NCI-H2196 (cell line): ENCODE measurements around the gene GPR183.

Experiments used
- DNase-seq: peaks from one replicate; lab custom pipeline; 2025; ENCODE audit not compliant: unreplicated experiment; lab: John Stamatoyannopoulos, UW

Gene GPR183

DNA sequence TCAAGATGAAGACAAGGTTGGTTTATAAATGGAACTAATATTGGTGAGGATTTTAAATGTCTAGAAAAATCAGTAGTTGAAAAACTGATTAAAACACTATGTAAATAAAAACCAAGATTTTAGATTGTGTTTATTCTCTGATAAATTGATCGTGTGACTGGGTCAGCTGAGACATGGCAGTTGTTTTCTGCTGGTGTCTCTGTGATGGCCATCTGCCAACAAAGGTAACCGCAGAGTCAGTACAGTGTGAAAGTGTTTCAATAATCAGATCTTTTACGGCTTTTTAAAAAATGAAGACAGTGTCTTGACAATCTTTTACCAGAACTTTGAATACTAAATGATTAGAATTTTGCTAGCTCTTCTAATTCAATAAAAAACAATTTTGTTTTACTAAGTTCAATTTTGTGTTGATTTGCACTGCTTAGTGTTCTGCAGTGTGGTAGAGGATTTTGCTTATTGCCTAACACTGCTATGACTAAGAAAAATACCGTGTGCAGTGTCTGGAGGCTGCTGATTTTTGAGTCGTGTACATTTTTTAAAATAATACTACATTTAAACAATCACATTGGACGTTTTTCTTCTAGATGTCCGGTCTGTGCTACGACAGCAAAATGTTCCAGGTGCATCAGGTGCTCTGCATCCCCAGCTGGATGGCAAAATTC lies 32.7 kb upstream of the GPR183 start:
- DNase-seq = no peak

DNA sequence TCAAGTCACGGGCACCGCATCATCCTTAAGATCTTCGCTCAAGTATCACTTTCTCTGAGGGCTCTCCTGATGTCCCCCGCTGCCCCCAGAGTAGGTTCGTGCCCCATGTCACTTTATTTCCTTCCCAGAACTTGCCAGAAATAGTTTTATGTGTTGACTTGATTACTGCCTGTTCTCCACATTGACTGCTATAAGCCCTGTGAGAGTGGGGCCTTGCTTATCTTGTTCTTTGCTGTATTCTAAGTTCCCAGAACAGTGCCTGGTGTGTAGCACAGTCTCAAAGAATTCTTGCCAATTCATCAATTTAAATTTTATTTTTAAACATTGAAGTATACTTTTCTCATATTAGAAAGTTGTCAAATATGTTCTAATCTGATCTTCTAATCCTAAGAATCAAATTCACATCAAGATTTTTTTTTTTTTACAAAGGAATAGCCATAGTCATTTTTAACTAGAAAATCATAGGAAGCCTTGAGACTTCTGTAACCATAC lies 32.1 kb upstream of the GPR183 start:
- no peak for DNase-seq

DNA sequence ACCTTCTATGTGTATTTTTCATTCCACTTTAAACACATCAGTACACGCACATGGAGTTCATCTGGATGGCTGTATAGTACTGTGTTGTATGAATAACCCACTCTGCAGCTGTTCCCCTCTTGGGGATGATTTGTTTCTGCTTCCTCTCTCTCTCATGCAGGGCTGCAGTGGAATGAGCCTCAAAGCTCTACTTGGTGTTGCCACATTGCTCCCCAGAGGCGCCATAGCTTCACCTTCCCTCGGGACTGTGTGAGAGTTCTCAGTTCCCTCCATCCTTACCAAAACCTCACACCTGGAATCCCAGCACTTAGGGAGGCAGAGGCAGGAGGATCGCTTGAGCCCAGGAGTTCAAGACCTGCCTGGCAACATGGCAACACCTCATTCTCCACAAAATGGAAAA lies 28.4 kb upstream of the GPR183 start:
- no peak for DNase-seq

DNA sequence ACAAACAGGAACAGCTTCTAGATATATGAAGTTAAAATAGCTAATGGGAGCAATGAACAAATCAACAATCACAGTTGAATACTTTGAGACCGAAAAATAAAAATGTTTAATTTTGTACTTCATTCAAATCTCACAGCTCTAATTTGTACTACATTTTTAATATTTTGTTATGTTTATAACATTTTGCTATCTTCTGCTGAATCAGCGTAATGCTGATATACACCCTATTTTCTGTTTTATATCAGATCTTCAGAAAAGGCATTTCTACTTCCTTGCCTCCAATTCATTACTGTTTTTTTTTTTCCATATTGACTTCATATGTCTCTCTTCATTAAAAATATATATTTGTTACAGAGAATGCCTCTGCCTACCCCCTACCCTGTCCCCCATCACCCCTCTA lies 27.9 kb upstream of the GPR183 start:
- DNase-seq = no peak

DNA sequence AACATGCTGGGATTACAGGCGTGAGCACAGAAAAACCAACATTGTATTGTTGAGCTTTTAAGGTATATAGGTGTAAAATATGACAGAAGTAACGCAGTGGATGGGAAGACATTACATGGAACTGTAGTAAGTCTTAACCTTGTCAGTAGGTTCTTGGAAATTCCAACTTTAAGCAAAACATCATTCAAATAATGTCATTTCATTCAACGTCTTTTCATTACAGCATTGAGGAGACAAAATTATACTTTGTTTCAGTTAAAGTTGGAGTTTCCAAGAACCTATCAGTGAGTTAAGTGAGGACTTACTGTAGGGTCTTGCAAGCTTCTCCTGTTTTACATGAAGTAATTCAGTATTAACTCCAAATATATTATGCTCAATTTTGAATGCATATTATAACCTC lies 27.0 kb upstream of the GPR183 start:
- no peak for DNase-seq

DNA sequence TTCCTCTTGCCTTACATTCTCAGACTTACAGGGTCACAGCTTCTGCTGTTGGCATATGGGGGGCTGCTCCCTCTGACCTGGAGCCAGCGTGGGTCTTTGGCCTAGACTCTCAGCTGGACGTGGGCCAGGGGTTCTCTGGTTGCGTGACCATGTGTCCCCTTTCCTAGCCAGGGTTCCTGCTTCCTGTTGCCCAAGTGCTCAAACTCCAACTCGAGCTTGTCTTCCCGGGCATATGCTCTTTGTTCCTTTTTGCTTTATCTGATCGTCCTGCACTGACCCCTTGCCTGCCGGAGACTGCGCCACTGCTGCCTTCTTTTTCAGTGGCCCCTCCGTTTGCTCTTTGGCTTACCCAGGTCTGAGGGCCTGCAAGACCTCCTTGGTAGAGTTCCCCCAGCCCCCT lies 25.3 kb upstream of the GPR183 start:
- DNase-seq = no peak

DNA sequence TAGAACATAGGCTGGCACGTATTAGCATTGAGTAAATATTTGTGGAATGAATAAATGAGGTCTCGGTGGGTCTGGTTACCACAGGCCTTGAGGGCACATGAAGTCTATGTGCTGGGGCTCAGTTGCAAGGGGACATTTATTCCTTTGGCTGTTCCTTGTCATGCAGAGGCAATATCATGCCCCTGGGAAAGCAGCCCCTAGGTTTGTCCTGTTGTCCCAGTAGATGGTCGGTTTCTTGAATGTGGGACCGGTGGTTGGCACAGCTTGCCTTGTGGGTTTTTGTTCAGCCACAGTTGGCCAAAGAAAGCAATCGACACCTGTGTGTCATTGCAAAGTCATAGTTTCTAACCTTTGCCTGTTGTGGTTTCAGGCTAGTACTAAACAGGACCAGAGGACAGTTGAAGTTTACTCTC lies 24.7 kb upstream of the GPR183 start:
- DNase-seq = no peak

DNA sequence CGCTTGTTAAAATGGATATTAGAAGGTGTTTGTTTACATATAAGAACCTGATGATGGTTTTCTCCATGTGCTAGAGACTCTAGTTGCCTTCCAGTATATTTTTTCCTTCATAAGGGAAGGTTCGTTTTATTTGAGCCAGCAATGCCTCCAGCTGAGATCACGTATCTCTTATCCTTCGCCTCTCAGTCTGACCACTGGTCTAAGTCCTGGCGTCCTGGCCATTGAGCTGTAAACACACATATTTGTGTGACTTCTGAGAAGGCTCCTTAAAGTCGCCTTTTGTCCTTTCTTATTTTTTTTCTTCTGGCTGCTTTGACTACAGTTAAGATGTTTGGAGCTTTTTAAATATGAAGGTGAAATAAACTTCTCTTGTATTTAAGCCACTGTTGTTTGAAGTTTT lies 23.7 kb upstream of the GPR183 start:
- no peak for DNase-seq

DNA sequence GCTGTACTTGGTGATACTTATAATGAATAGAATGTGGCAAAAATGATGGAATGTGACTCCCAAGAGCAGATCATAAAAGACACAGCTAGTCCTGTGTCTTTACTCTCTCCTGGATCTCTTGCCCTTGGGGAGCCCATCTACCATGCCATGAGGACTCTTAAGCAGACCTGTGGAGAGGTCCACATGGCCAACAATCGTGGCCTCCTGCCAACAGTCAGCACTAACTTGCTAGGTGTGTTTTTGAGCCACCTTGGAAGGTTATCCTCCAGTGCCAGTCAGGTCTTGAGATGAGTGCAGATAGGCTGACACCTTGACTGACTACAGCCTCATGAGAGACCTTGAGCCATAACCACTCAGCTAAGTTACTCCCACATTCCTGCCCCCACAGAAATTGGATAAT lies 22.3 kb upstream of the GPR183 start:
- DNase-seq = no peak

DNA sequence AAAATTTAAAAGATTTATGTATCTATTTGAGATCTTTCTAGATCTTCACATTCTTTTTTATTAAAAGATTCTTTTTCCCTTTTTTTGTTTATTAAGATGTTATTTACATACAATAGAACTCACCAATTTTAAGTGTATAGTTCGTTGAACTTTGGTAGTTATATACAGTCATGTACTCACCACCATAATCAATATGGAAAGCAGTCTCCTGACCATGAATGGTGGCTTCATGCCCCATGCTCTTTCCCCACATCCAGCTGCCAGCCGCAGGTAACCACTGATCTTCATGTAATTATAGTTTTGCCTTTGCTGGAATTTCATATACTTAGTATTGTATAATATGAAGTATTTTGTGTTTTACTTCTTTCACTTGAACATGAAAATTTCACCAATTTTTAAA lies 20.6 kb upstream of the GPR183 start:
- DNase-seq = no peak

DNA sequence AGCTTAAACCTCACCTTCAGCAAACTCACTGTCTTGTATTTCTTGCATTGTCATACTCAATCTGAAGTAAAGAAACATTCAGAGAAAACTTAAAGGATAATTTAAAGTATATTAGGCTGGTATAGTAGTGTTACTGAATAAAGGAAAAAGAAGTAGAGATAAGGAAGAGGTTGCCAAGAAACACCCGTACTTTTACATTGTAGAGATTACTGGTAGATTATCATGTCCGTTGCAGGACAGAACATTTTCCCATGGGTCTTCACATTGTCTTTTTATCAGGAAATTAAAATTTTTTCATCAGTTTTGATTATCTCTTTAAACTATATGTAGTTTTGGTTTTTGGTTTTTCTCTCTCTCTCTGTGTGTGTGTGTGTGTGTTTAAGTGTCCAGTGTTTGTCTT lies 19.9 kb upstream of the GPR183 start:
- DNase-seq = no peak

DNA sequence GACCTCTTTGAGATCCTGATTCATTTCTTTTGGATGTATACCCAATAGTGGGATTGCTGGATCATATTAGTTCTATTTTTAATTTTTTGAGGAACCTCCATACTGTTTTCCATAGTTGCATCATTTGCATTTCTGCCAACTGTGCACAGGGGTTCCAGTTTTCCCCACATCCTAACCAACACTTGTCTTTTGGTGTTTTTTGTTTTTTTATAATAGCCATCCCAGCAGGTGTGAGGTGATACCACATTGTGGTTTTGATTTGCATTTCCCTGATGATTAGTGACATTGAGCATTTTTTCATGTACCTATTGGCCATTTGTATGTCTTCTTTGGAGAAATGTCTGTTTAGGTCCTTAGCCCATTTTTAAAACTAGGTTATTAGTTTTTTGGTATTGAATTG lies 18.8 kb upstream of the GPR183 start:
- DNase-seq = no peak

DNA sequence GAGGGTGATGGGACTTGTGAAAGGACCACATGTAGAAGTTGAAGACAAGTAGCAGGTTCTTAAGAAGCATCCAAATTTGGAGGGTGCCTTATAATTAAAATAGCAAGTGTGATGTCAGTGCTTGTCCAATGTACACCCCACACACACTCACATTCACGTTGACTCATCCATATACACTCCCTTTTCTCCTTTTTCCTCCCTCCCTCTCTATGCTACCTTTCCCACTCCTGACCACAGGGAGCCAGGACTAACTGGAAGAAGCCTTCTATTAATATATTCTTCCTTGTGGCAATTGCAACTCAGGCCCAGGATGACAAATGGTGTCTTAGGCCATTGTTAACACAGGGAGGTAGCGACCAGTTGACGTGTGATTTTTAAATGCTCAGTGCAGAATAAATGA lies 16.3 kb upstream of the GPR183 start:
- DNase-seq = no peak

DNA sequence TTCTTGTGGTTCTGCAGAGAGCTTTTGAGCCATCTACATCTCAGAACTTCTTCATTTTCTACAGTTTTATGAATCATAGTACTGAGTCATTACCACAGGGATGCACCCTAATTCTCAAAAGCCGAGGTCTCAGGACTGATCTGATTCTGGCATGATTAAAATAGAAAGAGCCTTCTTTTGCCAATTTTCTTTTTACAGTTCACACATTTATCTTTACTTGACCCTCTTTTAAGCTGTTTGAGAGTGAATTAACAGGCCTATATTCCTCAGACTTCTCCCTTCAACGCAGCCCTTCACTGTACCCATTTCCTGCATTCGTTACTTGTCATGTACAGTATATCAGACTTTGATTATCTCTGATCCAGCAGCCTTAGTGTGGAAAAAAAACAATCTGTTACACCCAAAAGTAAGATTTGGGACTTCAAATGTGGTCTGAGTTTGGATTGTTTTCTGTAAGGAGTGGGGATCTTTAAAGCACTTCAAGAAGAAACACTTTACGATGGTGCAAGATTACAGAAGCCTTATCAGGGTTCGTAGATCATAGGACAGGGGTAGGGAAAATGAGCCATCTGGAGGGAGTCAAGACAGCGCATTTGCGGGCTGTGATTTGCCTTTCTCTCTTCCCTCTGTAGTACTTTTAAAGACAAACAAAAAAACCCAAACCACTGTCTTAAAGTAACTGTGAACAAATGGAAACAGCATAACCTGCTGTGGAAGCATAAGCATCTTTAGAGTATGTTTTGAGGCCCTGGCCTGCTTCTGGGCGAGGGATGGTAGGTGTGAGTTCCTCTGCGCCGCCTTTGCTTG lies 15.3 kb upstream of the GPR183 start:
- no peak for DNase-seq

DNA sequence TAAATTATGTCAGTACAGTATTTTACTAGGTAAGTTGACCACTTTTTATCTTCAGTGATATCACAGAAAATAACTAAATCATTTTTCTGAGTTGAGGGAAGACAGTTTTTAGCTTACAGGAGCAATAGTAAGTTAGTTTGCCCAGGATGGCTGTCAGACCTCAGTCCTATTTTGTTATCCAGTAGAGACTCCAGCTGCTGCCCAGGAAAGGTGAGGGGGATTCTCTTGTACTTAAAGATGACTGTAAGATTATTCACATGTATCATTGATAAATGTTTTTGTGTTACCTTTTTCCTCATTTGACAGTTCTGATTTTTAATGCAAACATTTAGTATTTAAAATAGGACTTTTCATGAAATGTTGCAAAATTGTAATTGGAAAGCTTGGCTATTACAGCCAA lies 14.5 kb upstream of the GPR183 start:
- no peak for DNase-seq

DNA sequence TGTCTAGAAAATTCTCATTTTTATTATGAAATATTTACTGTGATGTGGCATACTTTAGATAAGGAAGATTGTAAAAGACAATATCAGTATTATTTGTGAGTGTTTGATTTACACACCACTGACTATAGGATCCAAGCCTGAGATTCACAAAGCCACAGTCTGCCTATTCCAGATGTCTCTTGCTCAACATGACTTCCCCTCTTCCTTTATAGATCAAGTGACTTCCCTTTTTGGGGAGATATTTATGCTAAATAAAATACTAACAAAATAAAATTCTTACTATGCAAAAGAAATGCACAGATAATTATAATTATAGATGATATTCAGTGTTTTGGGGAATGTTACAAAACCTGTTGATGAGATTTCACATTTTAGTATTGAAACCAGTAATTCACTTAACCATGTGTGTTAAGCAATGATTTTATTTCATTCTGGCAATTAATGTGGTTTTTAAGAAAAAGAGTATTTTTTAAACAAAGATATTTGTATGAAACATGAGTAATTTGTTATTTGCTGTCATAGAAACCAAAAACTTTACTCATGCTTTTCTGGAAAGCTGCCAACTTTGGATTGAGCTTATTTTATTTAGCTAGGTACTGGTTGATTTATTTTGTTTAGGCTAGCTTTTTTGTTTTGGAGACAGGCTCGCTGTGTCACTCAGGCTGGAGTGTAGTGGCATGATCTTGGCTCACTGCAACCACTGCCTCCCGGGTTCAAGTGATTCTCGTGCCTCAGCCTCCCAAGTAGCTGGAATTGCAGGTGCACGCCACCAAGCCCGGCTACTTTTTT lies 13.7 kb upstream of the GPR183 start:
- DNase-seq = no peak

DNA sequence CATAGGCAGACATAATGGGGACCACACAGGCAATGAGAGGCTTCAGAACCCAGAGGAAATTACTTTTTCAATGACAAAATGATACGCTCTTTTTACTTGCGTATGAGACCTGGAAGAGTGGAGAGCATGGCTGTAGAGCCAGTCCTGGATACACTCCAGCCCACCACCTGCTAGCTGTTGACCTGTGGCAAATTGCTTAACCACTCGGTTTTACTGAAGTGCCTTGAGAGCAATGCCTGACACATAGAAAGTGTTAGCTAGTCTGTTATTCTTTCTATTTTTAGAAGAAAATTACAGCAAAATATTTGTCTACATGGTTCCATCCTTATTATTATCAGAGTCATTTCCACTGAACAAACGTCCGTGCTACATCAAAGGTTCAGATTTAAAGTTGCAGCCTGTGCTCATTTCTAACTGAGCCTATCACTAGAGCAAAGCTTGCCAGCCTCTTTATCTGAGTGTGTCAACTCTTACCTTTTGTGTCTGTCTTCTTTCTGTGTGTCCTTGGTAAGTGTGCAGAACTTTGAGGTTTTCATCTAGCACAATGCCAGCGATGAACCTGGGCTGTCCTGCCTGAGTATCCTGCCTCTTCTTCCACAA lies 9.6 kb upstream of the GPR183 start:
- DNase-seq = no peak

DNA sequence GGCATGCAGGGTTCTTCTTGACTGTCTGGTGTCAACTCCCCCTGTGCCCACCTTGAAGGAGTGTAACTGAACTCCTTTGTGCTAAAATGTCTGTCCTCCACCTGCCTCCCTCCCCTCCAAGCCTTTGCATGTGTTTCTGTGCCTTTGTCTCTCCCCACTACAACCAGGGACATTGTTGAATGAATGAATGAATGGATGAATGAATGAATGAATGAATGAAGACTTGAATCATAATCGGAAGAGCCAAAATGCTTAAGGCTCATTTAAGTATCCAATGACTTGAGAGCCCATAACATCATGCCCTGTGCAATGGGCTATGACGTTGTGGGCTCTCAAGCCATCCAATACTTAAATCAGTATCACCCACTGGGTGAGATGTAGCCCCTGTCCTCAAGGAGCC lies 9.0 kb upstream of the GPR183 start:
- DNase-seq = no peak

DNA sequence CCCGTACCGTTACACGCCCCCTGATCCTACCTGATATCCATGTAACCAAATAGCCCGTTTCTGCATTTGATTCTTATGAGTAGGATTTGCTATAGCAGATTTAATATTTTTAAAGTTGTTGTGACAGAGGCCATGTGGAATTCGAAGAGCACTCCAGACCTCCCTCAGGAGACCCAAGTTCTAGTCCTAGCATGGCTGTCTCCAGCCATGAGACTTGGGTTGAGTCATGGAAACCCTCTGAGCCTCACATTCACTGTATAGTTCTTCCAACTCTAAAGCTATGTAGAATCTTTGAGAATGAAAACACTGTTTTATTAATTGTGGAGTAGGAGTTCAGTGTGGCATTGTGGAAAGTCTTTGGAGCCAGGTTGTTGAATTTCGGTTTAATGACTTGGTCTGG lies 8.0 kb upstream of the GPR183 start:
- no peak for DNase-seq

DNA sequence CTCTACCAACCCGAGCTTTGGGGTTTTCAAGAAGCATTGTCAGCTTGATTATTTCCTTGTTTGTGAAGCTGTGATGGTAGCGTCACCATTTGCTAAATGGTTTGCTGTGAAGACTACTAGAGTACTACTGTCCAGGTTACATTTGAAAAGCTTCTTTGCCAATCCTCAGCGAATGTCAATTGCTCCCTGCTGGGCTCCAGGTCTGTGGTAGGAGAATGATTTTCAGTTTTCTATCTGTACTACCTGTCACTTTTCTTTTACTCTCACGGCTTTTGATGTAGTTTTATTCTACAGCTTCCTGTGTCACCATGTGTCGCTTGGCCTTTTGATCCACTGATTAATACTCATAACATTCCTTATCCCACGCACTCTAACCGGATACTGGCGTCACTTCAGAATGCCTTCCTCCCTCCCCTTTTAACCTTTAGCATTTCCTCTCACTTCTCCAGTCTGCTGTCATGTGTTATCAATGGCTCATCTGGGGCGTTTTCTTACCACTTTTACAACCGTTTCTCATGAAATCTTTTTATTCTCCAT lies 7.5 kb upstream of the GPR183 start:
- DNase-seq = no peak

DNA sequence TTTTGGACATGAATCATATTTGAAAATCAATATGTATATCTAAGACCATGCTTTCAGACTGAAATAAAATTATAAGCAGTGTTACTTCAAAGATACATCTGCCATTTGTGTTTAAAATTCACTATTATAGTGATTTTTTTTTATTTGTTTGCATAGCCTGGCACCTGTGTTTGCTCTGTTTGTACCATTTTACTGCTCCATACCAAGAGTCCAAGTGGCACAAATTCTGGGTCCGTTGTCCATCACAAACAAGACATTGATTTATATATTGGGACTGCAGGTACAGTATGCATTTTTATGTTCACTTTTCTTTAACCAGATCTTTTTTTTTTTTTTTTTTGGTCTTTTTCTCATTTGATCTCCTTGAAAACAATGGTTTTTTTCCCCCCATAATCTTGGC lies 6.7 kb upstream of the GPR183 start:
- no peak for DNase-seq
